Motor neuron (in vitro differentiated cells): Measurements from ENCODE around the gene CCDC192. TPM values are rescaled to one million over a fixed set of nuclear protein-coding genes. Genes with fewer than 3 reads are reported as not detected.

ENCODE experiments used
- ATAC-seq, 8 experiments: fragments of 200-7000 bp; cut with Tn5 transposase; replicated peaks in 6 of 8; 2 replicates each; pipeline ENCODE4 v1.8.0; 2021; ENCODE audit warnings: mild to moderate bottlenecking in 8 of 8, moderate library complexity in 8 of 8
- H3K27ac ChIP-seq, 2 donors: fragments of 250-450 bp; sonication (Bioruptor Pico); 2 replicates each; pipeline ENCODE4 v1.9.0; 2021; ENCODE audit warnings: antibody characterized with exemption in 2 of 2, mild to moderate bottlenecking in 2 of 2, moderate library complexity in 1 of 2
- H3K4me1 ChIP-seq, 2 donors: fragments of 250-450 bp; sonication (Bioruptor Pico); replicated peaks in 1 of 2; 2 replicates each; pipeline ENCODE4 v1.6.1; 2021; ENCODE audit warnings: antibody characterized with exemption in 2 of 2, mild to moderate bottlenecking in 2 of 2, moderate library complexity in 1 of 2
- H3K4me3 ChIP-seq, 5 donors: fragments of 250-450 bp; sonication (Bioruptor Pico); 2 replicates each; pipeline ENCODE4 v1.9.0; 2021; ENCODE audit warnings: antibody characterized with exemption in 5 of 5, mild to moderate bottlenecking in 5 of 5, moderate library complexity in 4 of 5
- WGBS, 10 experiments: fragments of 450-650 bp; shearing (Covaris generic); methylation state at CpG; one replicate each; pipeline ENCODE4 v1.0.0; 2022; 5-methylcytosine and 5-hydroxymethylcytosine counted together
- in situ Hi-C, 9 experiments: fragments of 400-800 bp; cut with MboI; loops; one replicate each; pipeline ENCODE4 v1.15.0; 2021; ENCODE audit warnings: low sequenced_read_pairs in 9 of 9, low pct_unique_long_range_greater_than_20kb in 2 of 9; ENCODE audit not compliant: unreplicated experiment in 9 of 9
- total RNA-seq, 8 experiments: library from RNA; unstranded; fragments of 300-600 nt; gene quantifications; 2 replicates each; pipeline versions ENCODE4 v1.2.3 to v1.2.4, GENCODE V29; 2022

Gene CCDC192
- total RNA-seq, 8 experiments from 2014 or later: 0.38 to 2.0 (median 1.2) TPM; not detected in 1

GRCh38 chr5:127969651-127970050 lies 266.5 kb downstream of the CCDC192 start:
- no peak overlapping the region for H3K27ac ChIP-seq
- in situ Hi-C loops: no loop called here

GRCh38 chr5:127970081-127970480 lies 266.9 kb downstream of the CCDC192 start:
- peaks cover 0 to 7% of the 10 kb centered on the region in 2 donors for H3K4me1 ChIP-seq
- ATAC-seq: no peak
- 90 to 100% (median 100%) methylated on average over 1 of the region's 1 CpG; no CpG with 5 or more reads in 2 of the 10 experiments for WGBS, 10 experiments
- H3K4me3 ChIP-seq: no peak overlapping the region
- in situ Hi-C loops: no loop called here
- no peak overlapping the region for H3K27ac ChIP-seq

More at GRCh38 chr5:127969651-127970050, 266.5 kb downstream of the CCDC192 start:
- Histone ChIP-seq H3K4me1 (peaks cover 0 to 7% of the 10 kb centered on the region in 2 donors), H3K4me3 (no peak overlapping the region)
- no peak for ATAC-seq

GRCh38 chr5:127970854-127971425 lies 267.7 kb downstream of the CCDC192 start:
- in situ Hi-C loops: no loop called here
- Histone ChIP-seq H3K27ac (no peak overlapping the region), H3K4me3 (no peak overlapping the region), H3K4me1 (peaks cover 0 to 7% of the 10 kb centered on the region in 2 donors)
- no peak for ATAC-seq
- WGBS, 10 experiments: 50 to 92% (median 85%) methylated on average over 1 to 2 of the region's 2 CpGs; no CpG with 5 or more reads in 3 of the 10 experiments

DNA sequence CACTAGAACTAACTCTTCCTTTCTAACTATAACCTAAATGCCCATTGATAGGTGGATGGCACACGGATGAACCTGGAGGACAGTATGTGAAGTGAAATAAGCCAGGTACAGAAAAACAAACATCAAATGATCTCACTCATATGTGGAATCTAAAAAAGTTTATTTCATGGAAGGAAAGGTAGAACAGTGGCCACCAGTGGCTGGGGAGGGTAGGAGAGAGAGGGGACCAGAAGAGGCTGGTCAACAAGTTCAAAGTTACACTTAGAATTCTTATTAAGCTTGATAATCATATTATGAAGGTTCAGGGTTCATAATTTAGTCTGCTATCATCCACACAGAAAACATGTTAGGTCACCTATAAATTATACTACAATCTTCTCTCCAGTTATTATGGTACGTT lies 272.8 kb downstream of the CCDC192 start:
- WGBS, 10 experiments: 70 to 100% (median 100%) methylated on average over 1 to 2 of the region's 2 CpGs; no CpG with 5 or more reads in 2 of the 10 experiments
- in situ Hi-C loops: no loop called here
- Histone ChIP-seq H3K4me1 (peaks cover 0 to 2% of the 10 kb centered on the region in 2 donors), H3K4me3 (no peak overlapping the region), H3K27ac (no peak overlapping the region)
- no peak for ATAC-seq

DNA sequence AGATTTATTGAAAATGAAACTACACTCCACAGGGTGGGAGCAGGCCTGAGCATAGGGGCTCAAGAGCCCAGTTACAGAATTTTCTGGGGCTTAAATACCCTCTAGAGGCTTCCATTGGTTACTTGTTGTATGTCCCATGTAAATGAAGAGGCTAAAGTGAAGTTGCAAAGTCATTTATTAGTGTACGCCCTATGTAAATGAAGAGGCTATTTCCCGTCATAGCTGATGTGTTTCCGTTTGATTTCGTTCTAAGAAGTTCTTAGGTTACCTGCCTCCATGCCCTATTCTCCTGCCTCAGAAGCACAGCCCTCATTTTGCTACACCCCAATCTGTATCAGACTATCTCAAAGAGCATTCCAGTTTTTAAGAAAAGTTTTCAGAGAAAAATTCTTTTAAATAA lies 273.3 kb downstream of the CCDC192 start:
- Histone ChIP-seq H3K4me1 (peaks cover 0 to 2% of the 10 kb centered on the region in 2 donors), H3K4me3 (no peak overlapping the region), H3K27ac (no peak overlapping the region)
- WGBS, 10 experiments: 29 to 100% (median 89%) methylated on average over 1 to 4 of the region's 4 CpGs
- ATAC-seq: peak in 1 of 8 experiments; percentile 66
- in situ Hi-C loops: no loop called here

- Histone ChIP-seq H3K4me1 (peaks cover 0 to 2% of the 10 kb centered on the region in 2 donors), H3K4me3 (no peak overlapping the region), H3K27ac (no peak overlapping the region)
- whole genome bisulfite sequencing, 10 experiments: 29 to 93% (median 82%) methylated on average over 2 to 4 of the region's 5 CpGs
- ATAC-seq: peak in 1 of 8 experiments; percentile 75
- in situ Hi-C loops: no loop called here
These were observed 274.0 kb downstream of the CCDC192 start for GRCh38 chr5:127976991-127977717.

DNA sequence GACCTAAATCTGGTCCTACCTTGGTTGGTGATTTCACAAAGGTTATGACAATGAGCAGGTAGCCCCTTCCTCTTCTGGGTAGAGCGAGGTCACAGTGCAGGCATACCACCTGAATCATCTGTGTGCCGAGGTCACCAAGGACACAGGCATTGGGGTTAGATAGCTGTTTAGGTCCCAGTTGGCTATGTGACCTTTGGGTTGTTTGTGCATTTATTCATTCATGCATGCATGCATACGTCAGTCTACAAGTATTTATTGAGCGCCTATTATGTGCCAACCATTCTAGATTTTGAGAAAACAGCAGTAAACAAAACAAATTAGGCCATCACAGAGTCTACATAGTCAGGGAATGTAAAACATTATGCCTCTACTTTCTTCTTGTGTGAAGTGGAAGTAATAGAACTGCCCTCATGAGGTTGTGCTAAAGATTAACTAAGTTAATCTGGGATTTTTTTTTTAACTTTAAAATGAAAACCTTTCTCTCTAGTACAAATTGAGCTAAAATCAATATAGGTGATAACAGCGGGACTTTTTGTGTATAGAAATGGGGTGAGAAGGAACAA lies 275.6 kb downstream of the CCDC192 start:
- WGBS, 10 experiments: 26 to 100% (median 91%) methylated on average over 1 to 5 of the region's 5 CpGs; no CpG with 5 or more reads in 1 of the 10 experiments
- ATAC-seq: no peak
- Histone ChIP-seq H3K4me3 (no peak overlapping the region), H3K27ac (no peak overlapping the region), H3K4me1 (peaks cover 0 to 2% of the 10 kb centered on the region in 2 donors)
- in situ Hi-C loops: no loop called here

- H3K4me3 ChIP-seq: no peak overlapping the region
- ATAC-seq: no peak
- peaks cover 0 to 2% of the 10 kb centered on the region in 2 donors for H3K4me1 ChIP-seq
- no peak overlapping the region for H3K27ac ChIP-seq
- in situ Hi-C loops: no loop called here
These were observed 276.3 kb downstream of the CCDC192 start for GRCh38 chr5:127979475-127979874.

GRCh38 chr5:127980843-127981242 lies 277.7 kb downstream of the CCDC192 start:
- in situ Hi-C loops: no loop called here
- Histone ChIP-seq H3K4me1 (peaks cover 0 to 2% of the 10 kb centered on the region in 2 donors), H3K4me3 (no peak overlapping the region), H3K27ac (no peak overlapping the region)
- no peak for ATAC-seq

DNA sequence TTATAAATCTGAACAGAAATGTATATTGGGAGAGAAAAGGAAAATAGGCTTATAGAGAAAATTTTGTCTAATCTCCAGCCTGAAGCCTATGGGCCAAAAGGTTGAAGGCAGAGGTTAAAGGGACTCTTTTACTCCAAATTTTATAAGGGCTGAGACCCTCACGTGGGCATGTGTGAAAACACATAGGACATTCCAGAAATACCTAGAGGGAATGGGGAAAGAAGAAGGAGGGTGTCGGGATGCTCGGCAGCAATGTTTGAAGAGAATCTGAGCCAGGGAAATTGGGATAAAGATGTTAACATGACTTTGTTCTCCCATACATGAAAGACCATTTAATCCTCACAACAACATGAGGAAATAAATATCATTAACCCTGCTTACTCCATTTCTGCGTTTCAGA lies 278.3 kb downstream of the CCDC192 start:
- no peak overlapping the region for H3K27ac ChIP-seq
- peaks cover 0 to 2% of the 10 kb centered on the region in 2 donors for H3K4me1 ChIP-seq
- in situ Hi-C loops: no loop called here
- H3K4me3 ChIP-seq: no peak overlapping the region
- 0 to 100% (median 83%) methylated on average over 1 to 4 of the region's 4 CpGs for WGBS, 10 experiments
- ATAC-seq: no peak

DNA sequence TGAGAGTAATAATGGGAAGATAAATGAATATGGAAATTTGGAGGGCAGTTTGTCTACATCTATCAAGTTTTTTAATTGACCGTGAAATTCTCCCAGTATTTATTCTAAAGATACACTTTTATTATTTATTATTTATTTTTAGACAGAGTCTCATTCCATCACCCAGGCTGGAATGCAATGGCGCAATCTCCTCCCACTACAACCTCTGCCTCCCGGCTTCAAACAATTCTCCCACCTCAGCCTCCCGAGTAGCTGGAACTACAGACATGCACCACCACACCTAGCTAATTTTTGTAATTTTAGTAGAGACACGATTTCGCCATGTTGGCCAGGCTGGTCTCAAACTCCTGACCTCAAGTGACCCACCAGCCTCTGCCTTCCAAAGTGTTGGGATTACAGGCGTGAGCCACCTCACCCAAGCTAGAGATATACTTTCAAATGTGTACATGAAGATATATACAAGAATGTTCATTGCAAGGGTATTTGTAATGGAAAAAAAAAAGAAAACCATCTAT lies 282.7 kb downstream of the CCDC192 start:
- H3K4me3 ChIP-seq: no peak overlapping the region
- ATAC-seq: no peak
- H3K27ac ChIP-seq: no peak overlapping the region
- WGBS, 10 experiments: 81 to 100% (median 96%) methylated on average over 1 to 7 of the region's 7 CpGs
- in situ Hi-C loops: no loop called here
- peaks cover 0 to 2% of the 10 kb centered on the region in 2 donors for H3K4me1 ChIP-seq

DNA sequence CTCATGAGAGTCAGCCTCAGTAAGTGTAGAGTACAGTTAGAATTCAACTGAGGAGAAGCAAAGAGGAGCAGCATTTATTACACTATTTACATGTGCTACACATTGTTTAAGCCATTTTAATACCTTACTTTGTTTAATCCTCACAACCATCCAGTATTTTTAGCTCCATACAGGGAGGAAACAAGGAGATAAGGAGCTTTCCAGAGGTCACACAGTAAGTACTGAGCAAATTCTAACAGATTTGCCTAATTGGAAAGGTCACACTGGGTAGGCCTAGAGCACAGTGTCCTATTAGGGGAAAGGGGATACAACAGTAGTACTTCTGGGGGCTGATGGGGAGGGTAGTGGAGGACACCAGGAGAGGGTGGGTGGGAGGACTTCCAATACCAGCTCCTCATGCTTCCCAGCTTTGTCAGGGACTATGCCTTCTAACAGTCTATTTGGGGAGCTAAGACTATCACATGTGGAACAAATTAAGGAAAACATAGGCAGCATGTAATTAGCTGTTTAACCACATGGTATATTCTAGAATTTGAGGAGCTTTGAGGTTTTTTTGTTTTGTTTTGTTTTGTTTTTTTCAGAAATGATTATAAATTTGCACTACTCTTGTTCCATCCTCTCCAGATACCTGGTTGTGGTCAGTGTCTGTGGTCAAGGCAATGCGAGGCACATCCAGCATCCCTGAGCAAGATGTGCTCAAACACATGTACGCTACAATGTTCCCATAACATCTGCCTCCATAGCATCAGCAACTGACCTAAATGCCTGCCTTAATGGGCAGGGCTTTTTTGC lies 284.4 kb downstream of the CCDC192 start:
- no peak overlapping the region for H3K27ac ChIP-seq
- ATAC-seq: peak in 3 of 8 experiments; percentile 28 to 53 (median 34)
- WGBS, 10 experiments: 60 to 100% (median 100%) methylated on average over 1 to 2 of the region's 2 CpGs; no CpG with 5 or more reads in 3 of the 10 experiments
- H3K4me3 ChIP-seq: no peak overlapping the region
- in situ Hi-C loops: no loop called here
- peaks cover 0 to 2% of the 10 kb centered on the region in 2 donors for H3K4me1 ChIP-seq
